PC-9 (cell line): ENCODE results near the gene INPP4A.

Source experiments
- CTCF ChIP-seq: fragments of 200-600 bp; sonication (generic); conservative IDR thresholded peaks from 2 replicates; pipeline ENCODE4 v1.6.1; 2017; ENCODE audit warnings: mixed run types, antibody characterized with exemption, mild to moderate bottlenecking, moderate library complexity
- EZH2 ChIP-seq: fragments of 200-600 bp; sonication (generic); IDR thresholded peaks from 2 replicates; pipeline ENCODE4 v1.8.0; 2017; ENCODE audit warnings: antibody characterized with exemption, low read depth

- TF ChIP-seq CTCF = no peak
- no peak for TF ChIP-seq EZH2
Measured at GRCh38 chr2:98560256-98560771, 115.7 kb downstream of the INPP4A start.
